H1 (cell line): ENCODE data around the gene SLIT3. TPM values are rescaled to one million over a fixed set of nuclear protein-coding genes. Genes with fewer than 3 reads are reported as not detected.

ENCODE experiments used
- CHD1 ChIP-seq: IDR thresholded peaks from 2 replicates; pipeline ENCODE4 v1.6.1; 2012; ENCODE audit warnings: low read depth, low read length, improper control_type of control experiment
- CTCF ChIP-seq, 3 experiments: IDR thresholded peaks; 1 replicate in 2 of 3; 2 replicates in 1 of 3; pipeline versions ENCODE4 v1.5.1 to v1.6.1; 2011; ENCODE audit warnings: low read length in 3 of 3, mild to moderate bottlenecking in 3 of 3, inconsistent platforms in 2 of 3, low read depth in 1 of 3, moderate library complexity in 1 of 3; ENCODE audit not compliant: insufficient read depth in 1 of 3; ENCODE audit errors: control extremely low read depth in 1 of 3
- SUZ12 ChIP-seq: fragments of 200-600 bp; sonication (generic); IDR thresholded peaks from 2 replicates; pipeline ENCODE4 v1.6.1; 2012; ENCODE audit warnings: mild to moderate bottlenecking, inconsistent platforms, low read length, moderate library complexity, mixed read lengths
- polyA plus RNA-seq, 7 experiments: library from polyadenylated mRNA; depleted of rRNA in 3 of 7; stranded (reverse) in 5 of 7; unstranded in 2 of 7; fragments of >200 nt in 5 of 7; fragments of 200-250 nt in 2 of 7; gene quantifications; 1 replicate in 5 of 7; 2 replicates in 1 of 7; 4 replicates in 1 of 7; pipeline versions ENCODE4 v1.2.1 to v1.2.3, GENCODE V29; 2011 to 2013; ENCODE audit warnings: missing spikeins in 2 of 7, mixed read lengths in 2 of 7
- total RNA-seq: library from RNA; stranded (reverse); fragmentation: NEBNext Ultra II Directional; extraction: Animal tissue kit (Norgen Biotek cat#: 25700); gene quantifications from 2 replicates; pipeline ENCODE4 v1.2.1, GENCODE V29; 2021

The SLIT3 gene
- total and polyA plus RNA-seq, 2 of the 8 experiments (the other 6 are each of a cell fraction or from before 2014, with no cell fraction given), result 1.1 to 1.2 TPM

- TF ChIP-seq CTCF (IDR thresholded peaks at IDR 0.05; ENCODE audit: control extremely low read depth in 1 of 3, insufficient read depth in 1 of 3, low read depth in 1 of 3, low read length in 3 of 3) (no peak), CHD1 (no peak), SUZ12 (no peak)
Observed at GRCh38 chr5:168693883-168694282, 607.1 kb downstream of the SLIT3 start (continued).
